HG03196 (cell line): Measurements from ENCODE around the gene OPCML.
A peak's percentile ranks its signal among the peaks of the same experiment; 100 is the strongest.

Experiments used
- ATAC-seq: cut with Tn5 transposase; IDR thresholded peaks from one replicate; pipeline ENCODE4 v1.9.1; 2021; ENCODE audit not compliant: unreplicated experiment

OPCML gene

DNA sequence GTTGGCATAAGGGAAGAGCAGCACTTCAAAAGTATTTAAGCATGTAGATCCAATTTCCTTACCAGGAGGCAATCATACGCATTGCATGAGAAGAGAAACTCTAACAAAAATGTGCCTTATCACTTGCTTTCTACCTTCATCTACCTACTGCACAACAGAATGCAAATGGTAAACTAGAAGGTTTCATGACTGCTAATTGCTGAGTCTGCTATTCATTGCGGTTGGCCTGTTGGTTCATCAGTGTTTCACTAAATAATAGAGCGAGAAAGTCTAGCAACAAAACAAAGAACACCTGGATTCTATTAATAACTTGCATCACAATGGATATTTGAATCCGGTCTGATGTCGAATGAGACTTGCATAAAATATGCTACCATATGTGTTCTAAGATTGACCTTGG is 229.0 kb downstream of the OPCML start:
- ATAC-seq: no peak

DNA sequence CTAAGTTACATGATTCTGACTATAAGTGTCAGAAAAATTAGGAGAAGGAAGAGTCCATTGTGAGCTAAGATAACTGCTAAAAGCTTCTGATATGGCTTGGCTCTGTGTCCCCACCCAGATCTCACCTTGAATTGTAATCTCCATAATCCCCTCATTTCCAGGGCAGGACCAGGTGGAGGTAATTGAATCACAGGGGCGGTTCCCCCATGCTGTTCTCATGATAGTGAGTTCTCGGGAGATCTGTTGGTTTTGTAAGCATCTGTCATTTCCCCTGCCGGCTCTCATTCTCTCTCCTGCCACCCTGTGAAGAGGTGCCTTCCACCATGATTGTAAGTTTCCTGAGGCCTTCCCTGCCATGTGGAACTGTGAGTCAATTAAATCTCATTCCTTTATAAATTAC is 230.2 kb downstream of the OPCML start:
- ATAC-seq: no peak

DNA sequence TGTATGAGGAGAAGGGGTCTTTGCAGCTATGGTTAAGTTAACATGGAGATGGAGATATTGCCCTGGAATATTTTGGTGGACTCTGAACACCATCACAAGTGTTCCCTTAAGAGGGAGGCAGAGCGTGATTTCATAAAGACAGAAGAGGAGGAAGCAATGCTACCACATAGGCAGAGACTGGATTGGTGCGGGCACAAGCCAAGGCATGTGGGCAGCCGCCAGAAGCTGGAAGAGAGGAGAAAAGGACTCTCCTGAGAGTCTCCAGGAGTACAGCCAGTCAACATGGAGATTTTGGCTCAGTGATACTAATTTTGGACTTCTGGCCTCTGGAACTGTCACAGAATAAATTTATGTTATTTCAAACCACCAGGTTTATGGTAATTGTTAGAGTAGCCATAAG is 231.6 kb downstream of the OPCML start:
- no peak for ATAC-seq

DNA sequence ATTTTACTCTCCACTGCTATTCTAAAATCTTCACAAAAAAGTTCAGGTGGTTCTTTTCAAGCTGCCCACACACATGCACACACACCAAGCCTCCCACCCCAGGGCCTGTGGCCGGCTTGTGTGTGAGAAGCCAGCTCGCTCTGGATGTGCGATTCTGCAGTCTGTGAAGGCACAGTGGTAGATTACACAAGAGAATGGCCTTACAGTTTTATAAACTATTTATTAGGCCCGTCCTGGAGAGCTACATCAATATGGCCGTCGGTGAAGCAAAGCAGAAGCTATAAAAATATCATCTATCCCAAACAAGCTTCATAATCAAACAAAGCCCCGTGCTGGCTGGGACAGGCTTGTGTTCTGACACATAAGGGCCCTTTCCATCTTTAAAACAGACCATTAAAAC is 240.5 kb downstream of the OPCML start:
- ATAC-seq: no peak

DNA sequence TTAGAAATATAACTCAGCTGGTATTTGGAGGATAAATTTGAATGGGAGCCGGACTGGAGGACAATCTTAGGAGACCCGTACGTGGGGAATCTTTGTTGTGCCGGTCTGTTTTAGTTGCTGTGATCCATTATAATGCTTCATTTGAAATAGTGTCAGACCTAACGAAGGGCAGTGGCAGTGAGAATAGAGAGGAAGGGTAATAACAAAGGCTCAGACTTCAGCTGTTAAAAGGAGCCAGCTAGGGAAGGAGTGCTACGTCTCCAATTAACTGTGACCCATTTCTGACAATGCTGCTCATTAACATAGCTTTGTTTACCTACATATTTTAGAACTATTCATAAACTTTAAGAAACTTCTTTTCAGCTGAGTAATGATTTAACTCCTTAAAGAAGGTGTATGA is 246.9 kb downstream of the OPCML start:
- ATAC-seq: no peak

DNA sequence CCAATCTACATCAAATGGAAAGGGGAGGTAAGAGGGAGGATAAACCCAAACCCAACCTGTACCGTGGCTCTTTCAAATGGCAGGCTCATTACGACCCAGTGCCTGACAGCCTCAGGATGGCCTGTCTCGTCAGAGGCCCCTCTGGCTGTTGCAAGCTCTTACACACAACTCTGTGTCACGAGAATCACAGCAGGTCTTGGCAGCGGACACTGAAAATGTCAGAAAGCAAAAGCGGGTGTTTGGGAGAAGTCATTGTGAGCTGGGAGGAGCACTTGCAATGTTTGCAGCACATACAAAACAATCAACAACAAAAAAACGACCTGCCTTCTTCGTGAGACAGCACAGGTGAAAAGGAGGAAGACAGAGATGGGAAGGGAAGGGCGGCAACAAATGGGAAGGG is 248.1 kb downstream of the OPCML start:
- no peak for ATAC-seq

DNA sequence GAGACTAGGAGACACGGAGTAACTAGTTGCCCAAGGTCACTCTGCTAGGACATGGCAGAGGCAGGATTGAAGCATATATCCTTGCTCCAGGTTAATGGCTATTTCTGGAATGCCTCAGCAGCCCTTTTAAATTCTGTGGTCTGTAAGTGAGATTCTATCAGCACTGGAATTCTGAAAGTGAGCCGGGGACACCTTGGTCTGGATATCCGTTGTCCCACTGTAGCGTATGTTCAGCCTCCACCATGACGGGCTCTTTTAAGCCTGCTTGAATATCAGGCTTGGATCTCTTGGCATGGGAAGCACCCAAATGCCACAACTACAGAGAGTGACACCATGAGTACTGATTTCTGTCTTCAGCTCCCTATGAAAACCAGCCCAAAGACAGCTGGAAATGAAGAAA is 254.4 kb downstream of the OPCML start:
- ATAC-seq: no peak

DNA sequence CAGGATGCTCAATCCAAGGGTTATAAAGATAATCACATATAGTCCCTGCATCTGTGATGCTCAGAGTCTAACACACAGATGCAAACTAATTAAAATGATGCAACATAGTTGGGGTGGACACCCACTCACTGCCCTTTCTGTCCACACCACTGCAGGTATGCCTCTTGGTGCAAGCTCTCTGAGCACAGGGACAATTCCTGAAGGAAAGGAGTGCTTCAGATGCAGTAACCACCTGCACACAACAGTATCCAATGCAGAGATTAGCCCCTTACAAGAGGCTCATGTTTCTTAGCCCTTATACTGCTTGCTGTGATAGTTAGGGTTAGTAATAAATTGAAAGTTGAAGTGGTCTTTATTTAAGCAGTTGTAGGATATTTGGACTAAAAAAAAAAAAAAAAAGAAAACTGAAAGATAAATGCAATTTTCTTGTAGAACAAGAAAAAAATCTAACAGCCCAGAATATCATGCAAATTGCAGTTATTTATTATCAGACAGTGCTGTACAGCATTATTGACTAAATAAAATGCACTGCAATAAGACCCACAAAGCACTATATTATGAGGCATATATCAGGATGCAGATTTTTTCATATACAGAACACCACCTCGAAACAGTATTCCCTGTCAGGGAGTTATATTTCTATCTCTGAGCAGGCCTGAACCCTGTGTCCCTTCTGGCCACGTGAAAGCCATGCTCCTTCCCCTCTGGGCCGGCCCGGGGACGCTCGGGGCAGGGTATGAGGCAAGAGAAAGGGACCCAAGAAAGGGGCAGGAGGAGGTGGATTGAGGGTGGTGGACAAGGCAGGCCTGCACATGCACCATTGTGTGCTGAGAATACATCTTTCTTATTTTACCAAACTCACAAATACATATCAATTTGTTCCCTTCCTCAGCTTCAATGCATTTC is 260.2 kb downstream of the OPCML start:
- ATAC-seq: no peak

DNA sequence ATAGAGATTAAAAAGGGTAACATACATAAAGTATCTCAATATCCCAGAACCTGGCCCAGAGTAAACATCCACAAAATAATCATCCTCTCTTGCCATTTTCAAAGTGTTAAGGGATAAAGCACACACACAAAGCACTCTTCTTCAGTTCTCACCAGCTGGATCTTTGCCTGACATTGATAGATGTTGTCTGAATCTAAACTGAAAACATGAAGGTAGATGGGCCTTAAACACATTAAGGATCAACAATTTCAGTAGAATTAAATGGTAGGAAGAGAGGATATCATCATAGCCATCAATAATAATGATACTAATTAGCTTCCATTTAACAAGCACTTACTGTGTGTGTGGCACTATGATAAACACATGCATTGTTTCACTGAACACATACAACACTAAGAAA is 261.1 kb downstream of the OPCML start:
- no peak for ATAC-seq

DNA sequence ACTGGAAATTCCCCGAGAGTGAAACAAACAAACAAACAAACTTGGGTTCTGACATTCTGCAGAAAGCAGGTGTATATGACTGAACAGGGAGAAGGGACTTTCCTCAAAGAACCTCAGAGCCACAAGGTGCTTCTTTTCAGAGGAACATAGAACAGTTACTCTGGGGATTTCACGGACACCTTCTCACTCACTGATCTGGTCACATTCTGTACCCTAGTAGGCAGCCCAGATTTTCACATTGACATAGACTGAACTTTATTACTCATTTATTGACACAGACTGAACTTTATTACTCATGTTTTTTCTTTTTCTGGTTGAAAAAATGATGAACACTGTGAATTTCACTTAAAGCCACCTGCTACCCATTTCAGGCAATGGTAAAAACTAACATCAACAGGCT is 263.0 kb downstream of the OPCML start:
- peak; percentile 90 for ATAC-seq

DNA sequence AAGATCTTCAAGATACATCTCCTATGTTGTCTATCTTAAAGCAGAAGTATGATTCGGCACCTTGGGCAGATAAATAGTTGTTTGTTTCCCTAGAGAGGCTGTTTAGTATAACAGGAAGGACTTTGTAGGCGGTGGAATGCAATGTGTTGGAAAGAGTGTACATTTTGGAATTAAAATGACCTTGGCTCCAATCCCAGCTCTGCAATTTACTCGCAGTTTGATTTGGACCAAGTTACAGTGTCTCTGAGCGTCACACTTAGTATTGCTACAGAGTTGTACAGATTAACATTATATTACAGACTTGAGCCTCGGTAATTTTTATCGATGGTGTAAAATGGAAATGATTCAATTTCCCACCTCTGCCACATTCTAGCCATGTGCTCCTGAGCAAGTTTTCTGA is 265.3 kb downstream of the OPCML start:
- ATAC-seq: no peak

DNA sequence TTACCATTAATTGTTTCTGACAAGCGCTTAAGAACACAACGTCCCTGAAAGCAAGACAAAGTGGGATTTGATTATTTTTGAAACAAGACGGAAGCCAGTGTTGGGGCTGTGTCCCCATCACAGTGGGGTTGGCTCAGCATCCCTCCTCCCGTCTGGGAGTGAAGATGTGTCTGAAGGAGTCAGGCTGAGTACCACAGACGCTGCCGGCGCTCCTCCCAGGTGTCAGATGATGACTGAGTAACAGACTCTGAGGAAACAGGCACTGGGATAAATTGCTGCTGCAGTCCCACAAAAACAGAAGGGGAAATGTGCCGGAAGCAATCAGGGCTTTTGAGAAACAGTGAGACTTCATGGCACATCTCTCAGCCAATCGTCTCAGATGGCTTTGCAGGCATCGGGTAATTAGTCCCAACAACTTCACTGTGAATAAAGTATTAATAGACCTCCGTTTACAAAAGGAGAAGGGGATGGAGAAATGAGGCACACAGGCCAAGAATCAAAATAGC is 266.7 kb downstream of the OPCML start:
- ATAC-seq: no peak

DNA sequence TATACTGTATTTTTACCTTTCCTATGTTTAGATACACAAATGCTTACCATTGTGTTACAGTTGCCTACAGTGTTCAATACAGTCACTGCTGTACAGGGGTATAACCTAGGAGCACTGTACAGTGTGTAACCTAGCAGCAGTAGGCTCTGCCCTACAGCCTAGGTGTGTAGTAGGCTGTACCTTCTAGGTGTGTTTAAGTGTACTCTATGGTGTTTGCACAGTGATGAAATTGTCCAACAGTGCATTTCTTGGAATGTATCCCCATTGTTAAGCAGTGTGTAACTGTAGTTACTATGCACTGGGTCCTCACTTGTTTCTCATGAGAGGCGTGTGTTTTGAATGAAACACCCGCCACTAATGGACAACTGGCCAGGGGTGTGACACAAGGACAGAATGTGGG is 269.0 kb downstream of the OPCML start:
- ATAC-seq: no peak

DNA sequence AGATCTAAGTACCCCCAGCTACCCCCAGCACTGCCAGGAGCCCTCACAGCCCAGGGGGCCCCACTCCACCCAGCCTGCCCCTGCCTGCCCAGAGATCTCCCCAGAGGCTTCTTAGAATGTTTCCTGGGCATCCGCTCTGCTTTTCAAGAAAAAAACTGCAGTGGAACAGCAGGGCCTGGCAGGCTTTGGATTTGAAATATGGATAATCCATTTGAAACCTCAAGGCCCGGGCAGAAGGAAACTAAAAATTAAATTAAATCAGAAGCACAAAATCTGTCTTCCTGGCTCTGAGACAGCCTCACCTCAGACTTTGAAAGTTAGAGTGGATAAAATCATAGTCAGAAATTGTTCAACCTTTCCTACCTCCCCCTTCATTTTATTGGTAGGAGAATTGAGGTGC is 273.6 kb downstream of the OPCML start:
- ATAC-seq: no peak

DNA sequence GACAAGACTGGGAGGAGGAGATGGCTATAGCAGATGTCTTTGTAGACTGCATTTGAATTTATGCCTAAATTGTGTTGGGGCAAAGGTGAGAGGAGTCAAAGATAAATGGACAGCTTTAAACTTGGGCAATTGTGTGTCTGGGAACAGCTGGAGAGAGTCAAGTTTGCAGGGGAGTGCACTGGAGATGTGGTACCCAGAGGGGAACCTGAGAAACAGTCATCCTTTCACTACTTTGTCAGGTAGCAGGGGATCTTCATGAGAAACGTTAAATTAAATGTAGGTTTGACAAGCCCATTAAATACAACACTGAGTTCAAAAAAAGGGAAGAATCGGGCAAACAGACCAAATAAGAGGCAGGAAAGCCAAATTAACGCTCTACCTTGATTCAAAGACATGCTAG is 277.7 kb downstream of the OPCML start:
- no peak for ATAC-seq

DNA sequence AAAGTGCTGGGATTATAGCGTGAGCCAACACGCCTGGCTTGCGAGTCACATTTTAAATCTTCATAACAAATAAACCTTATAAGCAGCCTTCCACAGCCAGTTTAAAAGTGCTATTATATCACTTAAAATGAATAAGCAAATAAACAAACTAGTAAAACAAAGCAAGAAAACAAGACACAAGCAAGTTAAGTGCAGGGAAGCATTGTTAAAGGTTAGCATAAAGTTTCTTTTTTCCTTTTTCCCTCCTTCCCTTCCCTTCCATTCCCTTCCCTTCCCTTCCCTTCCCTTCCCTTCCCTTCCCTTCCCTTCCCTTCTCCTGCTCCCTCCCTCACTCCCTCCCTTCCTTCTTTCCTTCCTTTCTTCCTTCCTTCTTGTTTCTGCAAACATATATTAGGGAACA is 278.7 kb downstream of the OPCML start:
- no peak for ATAC-seq

DNA sequence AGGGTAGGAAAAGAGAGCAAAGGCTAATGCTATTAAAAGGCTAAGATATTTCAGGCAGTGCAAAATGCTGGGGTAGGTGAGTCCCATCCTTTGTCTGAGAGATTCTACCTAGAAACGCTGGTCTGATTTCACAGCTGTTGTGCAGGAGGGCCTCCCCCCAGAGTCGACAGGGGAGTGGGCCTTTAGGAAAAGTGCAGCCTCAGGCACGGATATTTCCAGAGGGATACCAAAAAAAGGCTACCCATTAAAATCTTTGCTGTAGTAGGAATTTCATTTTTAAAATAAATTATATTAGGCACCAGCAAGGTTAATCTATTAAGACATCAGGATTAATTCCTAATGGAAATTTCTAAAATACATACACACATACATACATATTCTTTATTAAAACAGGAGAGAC is 280.5 kb downstream of the OPCML start:
- ATAC-seq: no peak

DNA sequence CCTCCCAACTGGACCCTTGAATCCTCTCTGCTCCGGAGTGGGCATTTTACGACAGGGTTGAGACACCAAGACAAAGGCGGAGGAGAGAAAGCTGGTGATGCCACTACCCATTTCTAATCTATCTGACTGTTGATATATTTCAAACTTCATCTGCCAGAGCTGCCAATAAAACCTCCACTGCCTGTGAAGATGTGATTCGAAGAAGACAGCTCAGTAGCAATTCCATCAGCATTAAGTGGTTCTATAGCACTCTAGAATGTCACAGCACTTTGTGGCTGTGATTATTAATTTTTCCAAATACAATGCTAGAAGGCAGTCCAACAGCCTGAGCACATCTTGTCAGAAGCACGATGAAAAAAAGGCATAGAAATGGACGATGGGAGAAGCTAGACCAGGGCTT is 282.8 kb downstream of the OPCML start:
- ATAC-seq: no peak

DNA sequence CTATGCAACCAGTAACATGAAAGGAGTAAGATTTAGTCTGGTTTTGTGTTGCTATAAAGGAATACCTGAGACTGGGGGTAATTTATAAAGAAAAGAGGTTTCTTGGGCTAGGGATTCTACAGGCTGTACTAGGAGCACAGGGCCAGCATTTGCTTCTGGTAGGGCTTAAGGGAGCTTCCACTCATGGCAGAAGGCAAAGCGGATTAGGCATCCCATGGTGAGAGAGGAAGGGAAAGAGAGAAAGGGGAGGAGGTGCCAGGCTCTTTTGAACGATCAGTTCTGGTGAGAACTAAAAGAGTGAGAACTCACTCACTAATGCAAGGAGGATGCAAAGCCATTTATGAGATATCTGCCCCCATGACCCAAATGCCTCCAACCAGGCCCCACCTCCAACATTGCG is 283.2 kb downstream of the OPCML start:
- ATAC-seq: no peak

DNA sequence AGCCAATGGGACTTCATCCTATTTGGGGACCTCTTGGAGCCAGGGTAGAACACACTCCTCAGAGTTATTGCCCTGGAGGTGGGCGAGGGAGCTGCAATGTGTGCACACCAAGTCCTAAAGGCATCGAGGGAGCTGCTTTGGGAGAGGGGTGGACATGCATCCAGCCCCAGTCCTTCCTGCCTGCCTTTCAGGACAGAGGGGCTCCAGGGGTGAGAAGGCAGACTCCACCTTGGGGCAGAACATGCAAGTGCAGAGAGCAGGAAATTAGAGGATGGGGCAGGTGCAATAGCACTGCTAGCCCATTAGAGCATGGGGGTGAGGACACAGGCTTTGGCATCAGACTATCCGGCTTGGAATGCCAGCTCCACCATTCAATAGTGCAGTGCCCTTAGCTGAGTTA is 288.5 kb downstream of the OPCML start:
- ATAC-seq: no peak

DNA sequence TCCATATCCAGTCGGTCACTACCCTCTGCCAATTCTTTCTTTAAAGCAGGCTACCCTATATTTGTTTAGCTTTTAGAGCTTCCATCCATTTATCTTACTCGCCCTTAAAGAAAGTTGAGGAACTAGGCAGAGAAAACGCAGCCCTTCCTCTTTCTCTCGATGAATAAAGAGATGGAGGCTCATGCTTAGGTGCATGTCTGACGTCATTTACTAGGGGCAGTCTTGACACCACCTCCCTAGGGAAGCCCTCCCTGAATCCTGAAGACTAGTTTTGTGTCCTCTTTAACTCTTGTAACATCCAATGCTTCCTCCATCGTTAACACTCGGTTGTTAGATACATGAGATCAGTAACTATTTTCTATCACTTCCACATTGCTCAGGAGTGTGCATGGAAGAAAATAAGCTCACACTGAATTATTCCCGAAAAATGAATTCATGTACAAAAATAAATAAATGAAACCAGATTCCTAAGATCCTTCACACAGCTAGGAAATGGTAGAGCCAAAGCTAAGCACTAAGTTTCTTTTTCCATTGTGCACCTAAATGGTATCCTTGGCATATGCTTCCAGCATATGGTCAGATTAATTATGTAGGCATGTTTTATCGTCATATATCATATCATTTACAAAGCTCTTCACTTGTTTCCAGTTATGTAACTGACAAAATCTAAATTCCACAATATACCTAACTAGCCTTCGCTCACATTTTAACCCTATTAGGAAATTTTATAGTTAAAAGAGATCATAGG is 291.2 kb downstream of the OPCML start:
- no peak for ATAC-seq

DNA sequence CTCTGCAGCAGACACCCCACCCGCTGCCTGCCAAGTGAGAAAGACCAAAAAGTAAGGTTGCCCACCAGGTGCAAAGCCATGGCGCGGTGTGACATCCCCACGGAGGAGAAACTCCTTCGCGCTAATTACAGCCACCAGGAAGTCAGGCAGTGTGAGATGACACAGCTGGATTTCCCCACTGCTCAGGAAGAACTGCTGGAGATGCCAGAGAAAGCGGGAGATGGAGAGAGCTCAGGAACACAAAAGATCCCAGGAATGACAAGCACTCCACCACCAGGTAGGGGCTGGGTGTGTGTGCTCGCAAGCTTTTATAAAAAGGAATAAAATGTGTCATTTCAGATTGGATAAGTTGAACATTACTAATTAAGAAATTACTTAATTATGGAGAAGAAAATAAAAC is 292.7 kb downstream of the OPCML start:
- ATAC-seq: no peak
